AG09319 (cell line): ENCODE data around the gene AHRR.

Experiments used
- DNase-seq: peaks from one replicate; pipeline ENCODE4 v3.0.0-alpha.2; 2010; ENCODE audit warnings: low read depth; ENCODE audit errors: extremely low read depth
- CTCF ChIP-seq: IDR thresholded peaks from 2 replicates; pipeline ENCODE4 v1.5.1; 2011; ENCODE audit warnings: low read depth, mild to moderate bottlenecking, inconsistent platforms, low read length, moderate library complexity

Gene AHRR

GRCh38 chr5:389197-389821 is 67.8 kb downstream of the AHRR start:
- no peak for DNase-seq
- no peak for TF ChIP-seq CTCF

GRCh38 chr5:389891-390622 is 68.5 kb downstream of the AHRR start:
- no peak for TF ChIP-seq CTCF
- no peak for DNase-seq

- no peak for TF ChIP-seq CTCF
- DNase-seq: no peak
Measured at GRCh38 chr5:390623-391491, 69.3 kb downstream of the AHRR start.

GRCh38 chr5:392431-392988 is 71.0 kb downstream of the AHRR start:
- TF ChIP-seq CTCF: no peak
- no peak for DNase-seq

GRCh38 chr5:393846-394275 is 72.3 kb downstream of the AHRR start:
- no peak for DNase-seq
- no peak for TF ChIP-seq CTCF

- TF ChIP-seq CTCF: no peak
- DNase-seq: no peak
Measured at GRCh38 chr5:394671-395155, 73.2 kb downstream of the AHRR start.
